ENCODE data around the gene NACC2. TPM values are rescaled to one million over a fixed set of nuclear protein-coding genes. Genes with fewer than 3 reads are reported as not detected.

Gene NACC2
- total and polyA plus RNA-seq, 2 experiments from 2014 or later, result 11.0 to 13.0 TPM

GRCh38 chr9:136048560-136049411 lies 46.3 kb downstream of the NACC2 start:
- DNase-seq (ENCODE audit: low spot score), result no peak
- Histone ChIP-seq H3K4me1 (ENCODE audit: insufficient read depth) (peaks cover 25% of the 10 kb centered on the region), H3K27me3 (no peaks in the 10 kb centered on the region), H3K9me3 (ENCODE audit: low read depth) (no peaks in the 10 kb centered on the region), H3K36me3 (replicated peaks; ENCODE audit: insufficient read depth, low read depth) (no peaks in the 10 kb centered on the region), H3K9me2 (replicated peaks; ENCODE audit: insufficient read depth) (no peaks in the 10 kb centered on the region), H3K4me2 (no peak overlapping the region), H4K20me1 (ENCODE audit: insufficient read depth, poor library complexity, severe bottlenecking) (peaks cover 32% of the 10 kb centered on the region), H3K4me3 (no peak overlapping the region), H3K27ac (no peak overlapping the region), H3K79me2 (peaks cover 53% of the 10 kb centered on the region), H2AFZ (no peak overlapping the region)
- 94% methylated on average over 30 of the region's 30 CpGs for WGBS (ENCODE audit: low lambda C conversion rate, missing lambda C conversion rate)
- TF ChIP-seq, protein P1, sequence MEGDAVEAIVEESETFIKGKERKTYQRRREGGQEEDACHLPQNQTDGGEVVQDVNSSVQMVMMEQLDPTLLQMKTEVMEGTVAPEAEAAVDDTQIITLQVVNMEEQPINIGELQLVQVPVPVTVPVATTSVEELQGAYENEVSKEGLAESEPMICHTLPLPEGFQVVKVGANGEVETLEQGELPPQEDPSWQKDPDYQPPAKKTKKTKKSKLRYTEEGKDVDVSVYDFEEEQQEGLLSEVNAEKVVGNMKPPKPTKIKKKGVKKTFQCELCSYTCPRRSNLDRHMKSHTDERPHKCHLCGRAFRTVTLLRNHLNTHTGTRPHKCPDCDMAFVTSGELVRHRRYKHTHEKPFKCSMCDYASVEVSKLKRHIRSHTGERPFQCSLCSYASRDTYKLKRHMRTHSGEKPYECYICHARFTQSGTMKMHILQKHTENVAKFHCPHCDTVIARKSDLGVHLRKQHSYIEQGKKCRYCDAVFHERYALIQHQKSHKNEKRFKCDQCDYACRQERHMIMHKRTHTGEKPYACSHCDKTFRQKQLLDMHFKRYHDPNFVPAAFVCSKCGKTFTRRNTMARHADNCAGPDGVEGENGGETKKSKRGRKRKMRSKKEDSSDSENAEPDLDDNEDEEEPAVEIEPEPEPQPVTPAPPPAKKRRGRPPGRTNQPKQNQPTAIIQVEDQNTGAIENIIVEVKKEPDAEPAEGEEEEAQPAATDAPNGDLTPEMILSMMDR (IDR thresholded peaks at IDR 0.05; ENCODE audit: poor library complexity), result no peak
- TF ChIP-seq EZH2phosphoT487 (IDR thresholded peaks at IDR 0.05; ENCODE audit: low read depth, severe bottlenecking, unreplicated experiment) (no peak), EZH2 (IDR thresholded peaks at IDR 0.05; ENCODE audit: borderline replicate concordance) (no peak)

DNA sequence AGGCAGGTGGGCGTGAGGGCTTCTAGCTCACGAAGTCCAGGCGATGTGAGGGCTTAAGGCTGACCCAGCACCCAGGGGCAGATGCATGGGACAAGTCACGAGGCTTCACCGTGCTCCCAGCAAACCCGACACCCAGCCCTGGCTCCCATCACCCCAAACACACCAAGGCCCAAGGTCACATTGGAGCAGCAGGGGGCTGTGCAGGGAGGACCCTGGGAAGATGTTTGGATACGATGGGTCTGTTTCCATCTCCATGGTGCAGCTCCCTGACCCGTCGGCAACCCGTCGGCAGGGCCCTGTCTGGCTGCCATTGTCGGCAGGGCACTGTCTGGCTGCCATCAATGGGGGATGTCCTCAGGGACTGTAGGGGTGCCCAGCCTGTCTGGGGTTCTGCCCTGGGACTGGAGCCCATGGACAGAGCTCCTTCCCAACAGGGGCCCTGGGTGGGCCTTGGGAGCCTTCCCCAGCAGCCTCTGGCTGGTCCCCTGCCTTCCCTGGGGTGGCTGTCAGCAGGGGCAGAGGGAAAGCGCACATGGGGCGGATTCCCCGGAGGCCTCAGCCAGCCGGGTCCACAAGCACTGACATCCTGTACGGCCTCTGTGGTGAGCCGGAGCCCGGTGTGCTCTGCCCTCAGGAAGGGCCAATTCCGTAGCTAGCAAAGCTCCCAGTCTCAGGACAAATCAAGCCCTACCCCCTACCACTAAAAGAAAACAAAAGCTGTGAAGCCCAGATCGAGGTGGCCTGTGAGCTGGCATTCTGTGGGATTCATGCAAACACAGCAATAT lies 47.1 kb downstream of the NACC2 start:
- no peak overlapping the region for H2AFZ ChIP-seq
- H4K20me1 ChIP-seq (ENCODE audit: insufficient read depth, poor library complexity, severe bottlenecking), result peaks cover 26% of the 10 kb centered on the region
- H3K79me2 ChIP-seq, result peaks cover 50% of the 10 kb centered on the region
- H3K4me2 ChIP-seq, result no peak overlapping the region
- H3K4me1 ChIP-seq (ENCODE audit: insufficient read depth), result peaks cover 17% of the 10 kb centered on the region
- DNase-seq (ENCODE audit: low spot score), result no peak
- no peak for TF ChIP-seq EZH2phosphoT487 (IDR thresholded peaks at IDR 0.05; ENCODE audit: low read depth, severe bottlenecking, unreplicated experiment)
- no peaks in the 10 kb centered on the region for H3K9me2 ChIP-seq (replicated peaks; ENCODE audit: insufficient read depth)
- H3K27me3 ChIP-seq, result no peaks in the 10 kb centered on the region
- WGBS (ENCODE audit: low lambda C conversion rate, missing lambda C conversion rate), result 89% methylated on average over 20 of the region's 21 CpGs
- H3K27ac ChIP-seq, result no peak overlapping the region
- H3K9me3 ChIP-seq (ENCODE audit: low read depth), result no peaks in the 10 kb centered on the region
- no peak overlapping the region for H3K4me3 ChIP-seq
- no peaks in the 10 kb centered on the region for H3K36me3 ChIP-seq (replicated peaks; ENCODE audit: insufficient read depth, low read depth)

DNA sequence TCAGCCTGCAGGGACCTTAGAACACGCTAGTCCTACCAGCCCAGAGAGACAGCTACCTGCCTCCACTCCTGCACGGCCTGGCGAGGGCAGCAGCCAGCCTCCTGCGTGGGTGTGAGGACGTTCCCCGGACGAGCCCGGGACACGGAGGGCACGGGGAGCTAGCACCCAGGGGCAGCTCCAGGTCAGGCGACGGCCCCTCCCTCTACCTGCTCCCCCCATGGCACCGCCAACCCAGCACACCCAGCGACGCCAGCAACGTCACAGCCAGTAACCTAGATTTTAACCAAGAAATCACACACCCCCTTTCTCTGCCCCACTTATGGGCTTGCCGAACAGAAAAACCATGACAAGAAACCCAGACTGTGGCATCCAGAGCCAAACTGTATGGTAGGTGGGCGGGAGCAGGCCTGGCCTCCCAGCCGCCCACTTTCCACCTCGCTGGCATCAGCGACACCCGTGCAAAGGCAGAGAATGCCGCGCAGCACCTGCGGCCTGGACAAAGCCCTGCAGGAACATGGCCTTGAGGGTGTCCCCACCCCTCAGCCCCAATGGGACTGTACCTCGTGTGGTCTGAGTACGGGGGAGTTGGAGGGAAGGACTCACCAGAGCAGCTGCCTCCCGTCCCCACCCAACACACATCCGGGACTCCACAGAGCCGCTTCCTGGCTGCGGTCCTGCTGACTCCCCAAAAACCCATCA lies 47.9 kb downstream of the NACC2 start:
- Histone ChIP-seq H4K20me1 (ENCODE audit: insufficient read depth, poor library complexity, severe bottlenecking) (peaks cover 24% of the 10 kb centered on the region), H3K4me1 (ENCODE audit: insufficient read depth) (peaks cover 9% of the 10 kb centered on the region), H3K27ac (no peak overlapping the region), H3K36me3 (replicated peaks; ENCODE audit: insufficient read depth, low read depth) (no peaks in the 10 kb centered on the region), H2AFZ (no peak overlapping the region), H3K4me2 (no peak overlapping the region), H3K27me3 (no peaks in the 10 kb centered on the region), H3K9me2 (replicated peaks; ENCODE audit: insufficient read depth) (no peaks in the 10 kb centered on the region), H3K9me3 (ENCODE audit: low read depth) (no peaks in the 10 kb centered on the region), H3K79me2 (peaks cover 47% of the 10 kb centered on the region), H3K4me3 (no peak overlapping the region)
- TF ChIP-seq EZH2 (IDR thresholded peaks at IDR 0.05; ENCODE audit: borderline replicate concordance), result no peak
- no peak for TF ChIP-seq EZH2phosphoT487 (IDR thresholded peaks at IDR 0.05; ENCODE audit: low read depth, severe bottlenecking, unreplicated experiment)
- TF ChIP-seq, protein P1 (IDR thresholded peaks at IDR 0.05; ENCODE audit: poor library complexity), result no peak
- DNase-seq (ENCODE audit: low spot score), result no peak
- WGBS (ENCODE audit: low lambda C conversion rate, missing lambda C conversion rate), result 97% methylated on average over 31 of the region's 31 CpGs

Data from hepatocyte (in vitro differentiated cells).